GM12801 (cell line): ENCODE measurements around the gene SLCO2A1.

ENCODE experiments used
- TF ChIP-seq, protein P1 (sequence below): IDR thresholded peaks from one replicate; pipeline ENCODE4 v1.5.1; 2011; ENCODE audit warnings: control low read depth; ENCODE audit not compliant: insufficient read length; ENCODE audit errors: extremely low read depth

SLCO2A1 gene

DNA sequence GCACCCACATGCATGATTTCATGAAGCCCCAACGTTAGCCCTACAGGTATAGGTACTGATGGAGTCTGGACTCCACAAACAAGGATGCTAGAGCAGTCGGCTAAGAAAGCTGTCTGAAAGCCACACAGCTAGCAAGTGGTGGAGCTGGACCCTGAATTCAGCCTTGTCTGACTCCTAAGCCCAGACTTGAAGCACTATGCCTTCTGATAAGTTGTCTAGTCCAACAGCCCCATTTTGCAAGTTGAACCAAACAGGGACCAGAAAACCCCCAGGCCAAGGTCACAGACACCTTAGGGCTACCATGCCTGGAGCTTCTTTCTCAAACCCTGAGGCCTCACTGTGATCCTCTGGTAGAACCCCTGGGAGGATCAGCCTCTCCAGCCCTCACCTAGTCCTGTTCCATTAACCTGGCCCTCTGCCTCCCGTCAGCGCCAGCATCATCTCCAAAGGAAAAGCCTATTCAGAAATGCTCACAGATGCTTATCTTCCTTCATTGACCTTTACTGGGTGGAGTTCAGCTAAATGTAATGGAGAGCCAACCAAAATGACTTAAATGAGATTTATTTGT is 1.7 kb upstream of the SLCO2A1 start:
- TF ChIP-seq, protein P1, sequence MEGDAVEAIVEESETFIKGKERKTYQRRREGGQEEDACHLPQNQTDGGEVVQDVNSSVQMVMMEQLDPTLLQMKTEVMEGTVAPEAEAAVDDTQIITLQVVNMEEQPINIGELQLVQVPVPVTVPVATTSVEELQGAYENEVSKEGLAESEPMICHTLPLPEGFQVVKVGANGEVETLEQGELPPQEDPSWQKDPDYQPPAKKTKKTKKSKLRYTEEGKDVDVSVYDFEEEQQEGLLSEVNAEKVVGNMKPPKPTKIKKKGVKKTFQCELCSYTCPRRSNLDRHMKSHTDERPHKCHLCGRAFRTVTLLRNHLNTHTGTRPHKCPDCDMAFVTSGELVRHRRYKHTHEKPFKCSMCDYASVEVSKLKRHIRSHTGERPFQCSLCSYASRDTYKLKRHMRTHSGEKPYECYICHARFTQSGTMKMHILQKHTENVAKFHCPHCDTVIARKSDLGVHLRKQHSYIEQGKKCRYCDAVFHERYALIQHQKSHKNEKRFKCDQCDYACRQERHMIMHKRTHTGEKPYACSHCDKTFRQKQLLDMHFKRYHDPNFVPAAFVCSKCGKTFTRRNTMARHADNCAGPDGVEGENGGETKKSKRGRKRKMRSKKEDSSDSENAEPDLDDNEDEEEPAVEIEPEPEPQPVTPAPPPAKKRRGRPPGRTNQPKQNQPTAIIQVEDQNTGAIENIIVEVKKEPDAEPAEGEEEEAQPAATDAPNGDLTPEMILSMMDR = no peak

DNA sequence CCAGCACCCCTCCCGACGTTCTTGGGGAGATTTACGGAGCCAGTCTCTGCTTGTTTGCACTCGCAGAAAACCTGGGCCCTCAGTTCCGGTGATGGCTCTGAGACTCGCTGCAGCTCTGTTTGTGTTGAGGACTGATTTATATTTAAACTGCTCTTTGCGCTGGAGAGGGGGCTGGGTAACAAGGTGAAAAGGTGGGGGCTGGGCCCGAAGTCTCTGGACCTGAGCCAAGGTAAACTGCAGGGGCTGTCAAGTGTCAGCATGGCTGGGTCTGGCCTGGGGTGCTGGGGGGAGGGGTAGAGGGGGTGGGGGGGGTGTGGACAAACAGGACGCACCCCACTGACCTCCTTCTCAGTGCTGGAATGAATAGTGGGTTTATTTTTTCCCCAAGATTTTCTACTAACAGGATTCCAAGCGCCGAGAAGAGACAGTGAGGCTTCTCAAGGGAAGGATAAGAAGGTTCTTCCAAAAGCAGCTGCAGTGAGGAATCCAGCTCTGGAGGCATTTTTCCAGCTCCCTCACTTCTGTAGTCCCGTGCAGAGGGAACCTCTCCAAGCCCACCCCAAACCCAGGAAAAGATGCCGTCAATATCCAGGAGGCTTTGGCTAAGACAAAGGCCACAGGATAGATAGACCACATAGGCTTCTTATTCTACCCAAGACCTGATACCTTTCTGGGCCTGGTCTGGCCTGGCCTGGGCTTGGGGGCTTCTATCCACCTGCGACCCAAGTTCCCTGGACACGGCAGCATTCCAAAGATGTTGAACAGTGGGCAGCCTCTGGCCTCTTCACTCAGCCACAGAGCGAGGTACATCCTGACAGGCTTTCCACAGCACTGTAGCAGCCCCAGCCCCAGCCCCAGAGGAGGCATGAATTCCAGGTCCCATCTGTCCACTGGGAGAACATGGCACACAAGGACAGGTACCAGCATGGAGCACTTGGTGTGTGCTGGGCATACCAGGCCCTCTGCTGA is 938 bp upstream of the SLCO2A1 start:
- TF ChIP-seq, protein P1 = no peak

DNA sequence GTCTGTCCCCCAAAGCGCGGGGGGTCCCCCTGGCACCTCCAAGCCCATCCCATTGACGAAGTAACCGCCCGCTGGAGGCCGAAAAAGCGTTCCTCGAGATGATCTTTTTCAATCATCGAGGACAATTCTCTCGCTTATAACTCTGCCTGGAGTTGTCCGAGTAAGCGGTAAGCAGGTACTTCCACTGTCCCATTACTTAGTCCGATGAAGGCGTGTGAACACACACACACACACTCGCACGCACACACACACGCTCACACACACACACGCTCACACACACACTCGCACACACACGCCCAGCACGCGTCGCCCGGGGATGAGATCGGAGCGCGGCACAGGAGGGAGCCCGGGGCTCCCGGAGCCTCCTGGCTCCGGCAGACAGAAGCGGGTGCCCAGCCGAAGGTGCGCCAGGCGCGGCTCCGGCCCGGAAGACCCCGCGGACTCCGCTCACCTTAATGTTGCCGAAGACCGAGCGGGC is 430 bp downstream of the SLCO2A1 start:
- TF ChIP-seq, protein P1 = no peak

DNA sequence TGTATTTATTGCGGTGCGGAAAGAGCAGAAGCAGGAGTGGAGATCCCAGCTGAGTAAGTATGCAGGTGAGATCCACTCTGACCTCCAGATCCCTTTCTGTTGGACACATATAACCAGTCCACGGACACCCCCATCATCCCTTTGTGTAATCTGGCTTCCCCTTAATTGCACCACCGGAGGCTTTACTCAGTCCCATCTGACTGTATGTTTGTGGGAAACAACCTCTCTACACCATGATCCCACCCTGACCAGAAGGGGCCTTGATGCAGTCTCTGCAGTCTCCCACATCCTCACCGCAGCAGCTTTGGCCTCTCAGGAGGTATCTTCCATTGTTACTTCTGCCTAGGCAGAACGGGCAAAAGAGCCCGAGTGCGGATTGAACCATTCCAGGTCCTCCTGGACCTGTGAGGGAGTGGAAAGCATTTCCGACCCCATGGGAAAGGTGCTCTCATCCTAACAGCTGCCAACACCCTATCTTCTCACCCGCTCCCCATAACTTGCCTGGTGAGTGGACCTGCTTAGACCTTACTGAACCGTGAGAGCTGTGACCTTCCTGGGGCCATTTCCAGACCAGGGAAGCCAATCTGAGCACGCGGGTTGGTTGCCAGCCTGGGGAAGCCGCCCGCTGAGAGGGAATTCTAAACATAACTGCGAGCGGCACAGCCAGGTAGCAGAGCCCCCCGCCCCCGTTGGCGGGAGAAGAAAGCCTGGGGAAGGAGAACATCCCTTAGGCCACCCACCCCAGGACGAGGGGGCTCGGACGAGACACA is 1.1 kb downstream of the SLCO2A1 start:
- TF ChIP-seq, protein P1 = no peak

DNA sequence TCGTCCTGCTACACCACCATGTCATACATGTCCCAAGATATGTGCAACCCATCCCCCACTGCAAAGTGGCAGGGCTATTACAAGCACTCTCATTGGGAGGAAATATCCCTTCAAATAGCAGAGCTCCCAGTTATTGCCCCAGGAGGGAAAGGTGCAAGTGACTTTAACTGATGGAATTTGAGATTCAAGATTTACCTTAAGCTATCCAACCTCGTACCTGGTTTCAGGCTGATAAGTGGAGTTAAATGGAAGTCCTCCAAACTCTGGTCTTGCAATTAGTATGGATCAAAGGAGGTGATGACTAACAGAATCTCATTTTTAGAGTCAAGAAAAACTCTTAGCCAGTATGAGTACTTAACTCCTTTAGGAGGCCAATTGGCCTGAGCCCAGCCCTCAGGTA is 2.1 kb downstream of the SLCO2A1 start:
- TF ChIP-seq, protein P1 = no peak

DNA sequence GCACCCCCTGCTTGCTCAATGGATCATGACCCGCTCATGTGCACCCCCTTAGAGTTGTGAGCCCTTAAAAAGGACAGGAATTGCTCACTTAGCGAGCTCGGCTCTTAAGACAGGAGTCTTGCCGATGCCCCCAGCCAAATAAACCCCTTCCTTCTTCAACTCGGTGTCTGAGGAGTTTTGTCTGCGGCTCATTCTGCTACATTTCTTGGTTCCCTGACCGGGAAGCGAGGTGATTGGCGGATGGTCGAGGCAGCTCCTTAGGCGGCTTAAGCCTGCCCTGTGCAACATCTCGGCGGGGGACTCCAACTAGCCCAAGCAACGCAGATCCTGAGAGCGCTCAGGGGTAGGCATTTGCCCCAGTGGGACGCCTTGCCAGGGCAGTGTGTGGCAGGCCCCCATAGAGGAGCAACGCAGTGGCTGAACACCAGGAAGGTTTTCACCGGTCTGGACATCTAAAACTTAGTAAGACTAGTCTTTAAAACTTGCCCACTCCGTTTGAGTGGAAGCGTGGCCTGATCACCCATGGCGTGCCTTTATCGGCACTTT is 9.5 kb downstream of the SLCO2A1 start:
- TF ChIP-seq, protein P1 = no peak

DNA sequence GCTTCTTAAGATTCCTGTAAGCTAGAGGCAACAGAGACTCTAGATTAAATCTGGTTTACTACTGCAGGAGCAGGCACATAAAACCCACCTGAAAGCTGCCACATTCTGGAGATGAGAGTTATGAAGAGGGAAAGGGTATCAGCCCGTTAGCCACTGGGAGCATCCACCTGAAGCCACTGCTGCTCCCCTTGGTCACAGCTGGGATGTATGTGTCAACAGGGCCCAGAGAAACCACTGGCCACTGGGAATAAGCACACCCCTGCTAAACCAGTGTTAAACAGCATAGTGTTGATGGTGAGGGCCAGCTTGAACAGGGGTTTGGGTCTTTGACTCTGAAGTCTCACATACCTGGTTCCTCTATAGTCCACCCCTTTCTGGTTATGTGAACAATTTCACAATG is 10.9 kb downstream of the SLCO2A1 start:
- TF ChIP-seq, protein P1 = no peak
